ENCODE data around the gene AUTS2.

The AUTS2 gene

DNA sequence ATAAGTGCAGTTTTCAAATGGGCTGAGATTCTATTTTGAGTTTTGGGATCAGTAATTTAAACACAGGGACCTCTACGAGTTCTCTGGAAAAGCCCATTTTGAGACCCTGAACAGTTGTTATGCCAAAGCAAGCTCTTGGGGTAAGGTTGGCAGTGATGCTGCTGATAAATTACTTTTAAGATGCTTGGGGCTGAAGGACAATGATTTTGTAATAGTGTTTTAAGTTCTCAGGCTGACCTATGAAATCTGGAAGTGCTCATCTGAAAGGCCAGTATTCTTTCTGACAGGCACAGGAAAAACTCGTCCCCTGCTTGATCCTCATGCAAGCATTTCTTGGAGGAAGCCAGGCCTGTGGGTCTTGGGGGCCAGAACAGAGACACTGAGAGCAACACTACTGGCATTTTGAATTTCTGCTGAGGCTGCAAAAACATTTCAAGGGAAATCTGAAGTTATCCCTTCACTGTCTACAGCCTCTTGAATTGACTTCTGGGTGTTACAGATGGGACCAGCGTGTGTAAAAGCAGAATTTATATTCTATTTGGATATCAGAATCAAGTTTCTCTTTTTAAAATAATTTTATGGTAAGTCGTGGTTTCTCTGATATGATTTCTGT is 79.7 kb downstream of the AUTS2 start:
- Histone ChIP-seq H3K27me3 (ENCODE audit: insufficient read depth, low read length) (no peaks in the 10 kb centered on the region), H3K9ac (ENCODE audit: low read depth, low read length) (no peak overlapping the region), H3K4me3 (ENCODE audit: low read length) (no peak overlapping the region), H3K27ac (ENCODE audit: low read depth, low read length) (no peak overlapping the region), H3K4me1 (ENCODE audit: insufficient read depth, low read length) (peaks cover 27% of the 10 kb centered on the region), H3K9me3 (ENCODE audit: insufficient read depth, low read depth, low read length) (no peaks in the 10 kb centered on the region), H3K36me3 (ENCODE audit: insufficient read depth, low read length) (no peaks in the 10 kb centered on the region)
- WGBS = 84% methylated on average over 3 of the region's 4 CpGs

GRCh38 chr7:69678494-69679187 is 80.4 kb downstream of the AUTS2 start:
- Histone ChIP-seq H3K9ac (ENCODE audit: low read depth, low read length) (no peak overlapping the region), H3K27me3 (ENCODE audit: insufficient read depth, low read length) (no peaks in the 10 kb centered on the region), H3K4me1 (ENCODE audit: insufficient read depth, low read length) (peaks cover 27% of the 10 kb centered on the region), H3K27ac (ENCODE audit: low read depth, low read length) (no peak overlapping the region), H3K4me3 (ENCODE audit: low read length) (no peak overlapping the region), H3K36me3 (ENCODE audit: insufficient read depth, low read length) (no peaks in the 10 kb centered on the region), H3K9me3 (ENCODE audit: insufficient read depth, low read depth, low read length) (no peaks in the 10 kb centered on the region)
- 90% methylated on average over 11 of the region's 11 CpGs for WGBS

GRCh38 chr7:69681181-69681580 is 82.9 kb downstream of the AUTS2 start:
- no peaks in the 10 kb centered on the region for H3K36me3 ChIP-seq (ENCODE audit: insufficient read depth, low read length)
- no peak overlapping the region for H3K27ac ChIP-seq (ENCODE audit: low read depth, low read length)
- no peak overlapping the region for H3K9ac ChIP-seq (ENCODE audit: low read depth, low read length)
- H3K9me3 ChIP-seq (ENCODE audit: insufficient read depth, low read depth, low read length) = no peaks in the 10 kb centered on the region
- H3K4me1 ChIP-seq (ENCODE audit: insufficient read depth, low read length) = peaks cover 43% of the 10 kb centered on the region
- H3K4me3 ChIP-seq (ENCODE audit: low read length) = no peak overlapping the region
- no peaks in the 10 kb centered on the region for H3K27me3 ChIP-seq (ENCODE audit: insufficient read depth, low read length)
- 94% methylated on average over 3 of the region's 3 CpGs for WGBS

- H3K36me3 ChIP-seq (ENCODE audit: insufficient read depth, low read length) = no peaks in the 10 kb centered on the region
- no peaks in the 10 kb centered on the region for H3K27me3 ChIP-seq (ENCODE audit: insufficient read depth, low read length)
- 98% methylated on average over 4 of the region's 4 CpGs for WGBS
- H3K4me1 ChIP-seq (ENCODE audit: insufficient read depth, low read length) = peaks cover 31% of the 10 kb centered on the region
- H3K27ac ChIP-seq (ENCODE audit: low read depth, low read length) = no peak overlapping the region
- H3K9me3 ChIP-seq (ENCODE audit: insufficient read depth, low read depth, low read length) = no peaks in the 10 kb centered on the region
- H3K9ac ChIP-seq (ENCODE audit: low read depth, low read length) = no peak overlapping the region
- no peak overlapping the region for H3K4me3 ChIP-seq (ENCODE audit: low read length)
Measured at GRCh38 chr7:69682518-69682917, 84.2 kb downstream of the AUTS2 start.

DNA sequence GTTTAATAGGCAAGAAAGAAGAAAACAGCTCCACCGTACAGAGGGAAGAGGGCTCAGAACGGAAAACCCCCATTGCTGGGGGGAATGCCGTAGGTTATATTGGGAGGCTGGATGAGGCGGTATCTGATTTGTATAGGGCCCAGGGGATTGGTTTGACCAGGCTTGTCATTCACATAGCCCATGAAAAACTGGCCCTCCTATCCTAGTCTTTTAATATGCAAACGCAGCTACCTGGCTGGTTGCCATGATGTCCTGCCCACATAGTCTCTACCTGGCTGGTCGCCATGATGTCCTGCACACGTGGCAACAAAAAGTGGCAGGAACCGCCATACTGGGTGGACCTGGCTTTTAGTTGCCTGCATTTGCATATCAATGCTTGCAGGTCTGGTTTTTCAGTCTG is 84.7 kb downstream of the AUTS2 start:
- peaks cover 26% of the 10 kb centered on the region for H3K4me1 ChIP-seq (ENCODE audit: insufficient read depth, low read length)
- 85% methylated on average over 8 of the region's 8 CpGs for WGBS
- H3K27me3 ChIP-seq (ENCODE audit: insufficient read depth, low read length) = no peaks in the 10 kb centered on the region
- no peak overlapping the region for H3K27ac ChIP-seq (ENCODE audit: low read depth, low read length)
- H3K9me3 ChIP-seq (ENCODE audit: insufficient read depth, low read depth, low read length) = no peaks in the 10 kb centered on the region
- H3K36me3 ChIP-seq (ENCODE audit: insufficient read depth, low read length) = no peaks in the 10 kb centered on the region
- no peak overlapping the region for H3K4me3 ChIP-seq (ENCODE audit: low read length)
- H3K9ac ChIP-seq (ENCODE audit: low read depth, low read length) = no peak overlapping the region

DNA sequence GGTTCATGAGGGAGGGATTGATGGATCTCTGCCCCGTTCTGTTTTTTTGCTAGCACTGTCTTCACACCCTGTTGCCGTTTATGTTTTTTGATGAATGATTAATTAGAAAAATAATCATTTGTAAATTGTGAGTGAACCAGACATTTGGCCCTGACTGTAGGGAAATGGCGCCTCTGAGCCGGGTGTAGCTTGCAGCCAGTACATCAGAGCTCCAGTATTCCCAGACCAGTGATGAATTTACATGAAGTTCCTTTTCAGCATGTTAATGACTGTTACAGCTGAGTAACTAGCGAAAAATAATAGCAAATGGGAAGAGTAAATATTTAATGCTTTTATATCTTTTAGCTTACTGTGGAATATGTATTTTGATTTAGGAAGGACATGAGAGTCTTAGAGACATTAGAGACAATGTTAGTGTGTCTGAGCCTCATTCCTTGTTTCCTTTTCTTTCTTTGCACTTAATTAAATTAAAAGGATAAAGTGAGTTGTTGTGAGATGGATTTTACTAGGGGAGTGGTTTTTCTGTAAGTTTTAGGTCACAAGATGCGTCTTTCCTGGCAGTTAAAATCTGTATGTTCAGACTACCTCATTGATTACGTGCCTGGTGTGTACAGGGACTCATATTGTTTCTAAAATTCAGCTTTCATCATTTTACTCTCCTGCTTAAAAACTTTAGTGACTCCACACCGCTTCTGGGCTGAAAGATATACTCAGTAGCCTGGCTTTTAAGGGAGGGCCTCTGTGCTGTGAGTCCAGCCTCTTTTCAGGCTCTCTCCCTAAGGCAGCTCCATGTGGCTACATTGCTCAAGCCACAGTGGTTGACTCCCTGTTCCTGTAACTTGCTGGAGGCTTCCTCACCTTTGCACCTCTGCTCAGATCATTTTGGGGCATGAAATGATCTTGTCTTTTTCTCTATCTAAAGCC is 86.4 kb downstream of the AUTS2 start:
- H3K27ac ChIP-seq (ENCODE audit: low read depth, low read length) = no peak overlapping the region
- H3K4me1 ChIP-seq (ENCODE audit: insufficient read depth, low read length) = peaks cover 18% of the 10 kb centered on the region
- H3K4me3 ChIP-seq (ENCODE audit: low read length) = no peak overlapping the region
- no peaks in the 10 kb centered on the region for H3K27me3 ChIP-seq (ENCODE audit: insufficient read depth, low read length)
- WGBS = 92% methylated on average over 8 of the region's 8 CpGs
- no peaks in the 10 kb centered on the region for H3K36me3 ChIP-seq (ENCODE audit: insufficient read depth, low read length)
- no peaks in the 10 kb centered on the region for H3K9me3 ChIP-seq (ENCODE audit: insufficient read depth, low read depth, low read length)
- no peak overlapping the region for H3K9ac ChIP-seq (ENCODE audit: low read depth, low read length)

- H3K9me3 ChIP-seq (ENCODE audit: insufficient read depth, low read depth, low read length) = no peaks in the 10 kb centered on the region
- H3K9ac ChIP-seq (ENCODE audit: low read depth, low read length) = no peak overlapping the region
- H3K27me3 ChIP-seq (ENCODE audit: insufficient read depth, low read length) = no peaks in the 10 kb centered on the region
- WGBS = 100% methylated on average over 1 of the region's 1 CpG
- no peak overlapping the region for H3K4me3 ChIP-seq (ENCODE audit: low read length)
- no peaks in the 10 kb centered on the region for H3K36me3 ChIP-seq (ENCODE audit: insufficient read depth, low read length)
- peaks cover 18% of the 10 kb centered on the region for H3K4me1 ChIP-seq (ENCODE audit: insufficient read depth, low read length)
- no peak overlapping the region for H3K27ac ChIP-seq (ENCODE audit: low read depth, low read length)
Measured at GRCh38 chr7:69685293-69685631, 87.0 kb downstream of the AUTS2 start.

DNA sequence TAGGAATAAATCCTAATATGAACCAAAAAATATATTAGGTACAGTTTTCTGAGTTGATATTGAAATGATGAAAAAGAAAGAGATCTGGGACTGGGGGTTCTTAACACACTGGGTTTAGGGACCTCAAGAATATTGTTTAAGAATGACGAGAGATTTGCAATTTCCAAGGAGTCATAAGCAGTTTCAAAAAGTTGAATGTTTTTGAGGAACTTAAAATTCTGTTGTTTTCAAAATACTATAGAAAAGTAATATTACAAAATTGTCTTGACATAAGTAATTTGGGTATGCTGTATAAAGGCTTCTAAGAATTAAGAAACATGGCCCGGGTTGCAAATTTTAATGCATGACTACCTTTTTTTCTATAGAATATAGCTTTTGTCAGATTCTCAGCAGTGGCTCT is 88.1 kb downstream of the AUTS2 start:
- no peaks in the 10 kb centered on the region for H3K9me3 ChIP-seq (ENCODE audit: insufficient read depth, low read depth, low read length)
- H3K9ac ChIP-seq (ENCODE audit: low read depth, low read length) = no peak overlapping the region
- peaks cover 18% of the 10 kb centered on the region for H3K4me1 ChIP-seq (ENCODE audit: insufficient read depth, low read length)
- WGBS = 92% methylated on average over 2 of the region's 2 CpGs
- no peaks in the 10 kb centered on the region for H3K27me3 ChIP-seq (ENCODE audit: insufficient read depth, low read length)
- H3K27ac ChIP-seq (ENCODE audit: low read depth, low read length) = no peak overlapping the region
- H3K36me3 ChIP-seq (ENCODE audit: insufficient read depth, low read length) = no peaks in the 10 kb centered on the region
- no peak overlapping the region for H3K4me3 ChIP-seq (ENCODE audit: low read length)

GRCh38 chr7:69687739-69688433 is 89.6 kb downstream of the AUTS2 start:
- 89% methylated on average over 4 of the region's 4 CpGs for WGBS
- H3K9me3 ChIP-seq (ENCODE audit: insufficient read depth, low read depth, low read length) = no peaks in the 10 kb centered on the region
- H3K4me1 ChIP-seq (ENCODE audit: insufficient read depth, low read length) = peaks cover 18% of the 10 kb centered on the region
- no peaks in the 10 kb centered on the region for H3K36me3 ChIP-seq (ENCODE audit: insufficient read depth, low read length)
- no peak overlapping the region for H3K9ac ChIP-seq (ENCODE audit: low read depth, low read length)
- H3K4me3 ChIP-seq (ENCODE audit: low read length) = no peak overlapping the region
- no peak overlapping the region for H3K27ac ChIP-seq (ENCODE audit: low read depth, low read length)
- H3K27me3 ChIP-seq (ENCODE audit: insufficient read depth, low read length) = no peaks in the 10 kb centered on the region

- Histone ChIP-seq H3K4me1 (ENCODE audit: insufficient read depth, low read length) (peaks cover 5% of the 10 kb centered on the region), H3K27ac (ENCODE audit: low read depth, low read length) (no peak overlapping the region), H3K36me3 (ENCODE audit: insufficient read depth, low read length) (no peaks in the 10 kb centered on the region), H3K9ac (ENCODE audit: low read depth, low read length) (no peak overlapping the region), H3K4me3 (ENCODE audit: low read length) (no peak overlapping the region), H3K9me3 (ENCODE audit: insufficient read depth, low read depth, low read length) (no peaks in the 10 kb centered on the region), H3K27me3 (ENCODE audit: insufficient read depth, low read length) (no peaks in the 10 kb centered on the region)
- WGBS = 96% methylated on average over 6 of the region's 6 CpGs
Measured at GRCh38 chr7:69690329-69690728, 92.1 kb downstream of the AUTS2 start.

- Histone ChIP-seq H3K27ac (ENCODE audit: low read depth, low read length) (no peak overlapping the region), H3K4me1 (ENCODE audit: insufficient read depth, low read length) (peaks cover 5% of the 10 kb centered on the region), H3K27me3 (ENCODE audit: insufficient read depth, low read length) (no peaks in the 10 kb centered on the region), H3K9me3 (ENCODE audit: insufficient read depth, low read depth, low read length) (no peaks in the 10 kb centered on the region), H3K36me3 (ENCODE audit: insufficient read depth, low read length) (no peaks in the 10 kb centered on the region), H3K9ac (ENCODE audit: low read depth, low read length) (no peak overlapping the region), H3K4me3 (ENCODE audit: low read length) (no peak overlapping the region)
- 94% methylated on average over 6 of the region's 6 CpGs for WGBS
Measured at GRCh38 chr7:69691327-69691726, 93.1 kb downstream of the AUTS2 start.
